Activated CD4-positive, alpha-beta T cell treated with anti-CD3 and anti-CD28 coated beads for 48 hours (primary cell): Measurements from ENCODE around the gene UBE2M.
"Not testable (repeated sequence)": the region's sequence is repeated elsewhere in the genome, so short reads cannot be mapped to it uniquely, and the experiment has no call there.

Experiments
- DNase-seq: peaks from one replicate; pipeline ENCODE4 v3.0.0-alpha.2; 2020

The UBE2M gene

GRCh38 chr19:58558066-58558622, at the start of gene UBE2M:
UBE2M (minus strand) TSS chr19:58558611; CDS start chr19:58558381, 230 bp downstream.
- peak; percentile 76 for DNase-seq

GRCh38 chr19:58607213-58607612, 48.8 kb upstream of the UBE2M start:
- DNase-seq, result not testable (repeated sequence)

GRCh38 chr19:58606251-58606896, 48.0 kb upstream of the UBE2M start:
- not testable (repeated sequence) for DNase-seq

DNA sequence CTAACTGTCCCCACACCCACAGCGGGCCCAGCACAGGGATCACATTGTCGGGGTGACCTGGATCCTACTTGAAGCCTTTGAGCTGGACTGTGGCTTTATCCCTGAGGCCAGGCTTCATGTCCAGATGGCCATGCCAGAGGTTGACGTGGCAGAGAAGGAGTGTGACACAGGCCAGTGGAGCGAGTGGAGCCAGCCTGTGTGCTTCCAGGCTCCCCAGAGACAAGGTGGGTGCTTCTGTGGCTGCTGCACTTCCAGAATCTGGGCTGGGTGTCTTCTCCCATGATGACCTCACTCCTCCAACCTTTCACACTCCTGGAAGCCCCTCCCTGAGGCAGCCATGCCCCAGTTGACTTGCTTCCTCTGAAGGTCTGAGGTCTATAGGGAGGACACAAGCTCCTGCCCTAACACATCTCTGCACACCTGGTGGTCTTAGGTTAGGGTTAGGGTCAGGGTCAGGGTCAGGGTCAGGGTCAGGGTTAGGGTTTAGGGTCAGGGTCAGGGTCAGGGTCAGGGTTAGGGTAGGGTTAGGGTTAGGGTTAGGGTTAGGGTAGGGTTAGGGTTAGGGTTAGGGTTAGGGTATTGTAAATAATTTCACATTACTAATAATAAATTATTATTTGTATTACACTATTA, 27.8 kb upstream of the UBE2M start:
- DNase-seq, result no peak

GRCh38 chr19:58585442-58586132, 27.2 kb upstream of the UBE2M start:
- DNase-seq, result no peak

- DNase-seq, result no peak
Measured at GRCh38 chr19:58584498-58585441, 26.4 kb upstream of the UBE2M start.

GRCh38 chr19:58582985-58583384, 24.6 kb upstream of the UBE2M start:
- no peak for DNase-seq

- DNase-seq, result peak; percentile 95
Measured at GRCh38 chr19:58581227-58582141, 23.1 kb upstream of the UBE2M start.

DNA sequence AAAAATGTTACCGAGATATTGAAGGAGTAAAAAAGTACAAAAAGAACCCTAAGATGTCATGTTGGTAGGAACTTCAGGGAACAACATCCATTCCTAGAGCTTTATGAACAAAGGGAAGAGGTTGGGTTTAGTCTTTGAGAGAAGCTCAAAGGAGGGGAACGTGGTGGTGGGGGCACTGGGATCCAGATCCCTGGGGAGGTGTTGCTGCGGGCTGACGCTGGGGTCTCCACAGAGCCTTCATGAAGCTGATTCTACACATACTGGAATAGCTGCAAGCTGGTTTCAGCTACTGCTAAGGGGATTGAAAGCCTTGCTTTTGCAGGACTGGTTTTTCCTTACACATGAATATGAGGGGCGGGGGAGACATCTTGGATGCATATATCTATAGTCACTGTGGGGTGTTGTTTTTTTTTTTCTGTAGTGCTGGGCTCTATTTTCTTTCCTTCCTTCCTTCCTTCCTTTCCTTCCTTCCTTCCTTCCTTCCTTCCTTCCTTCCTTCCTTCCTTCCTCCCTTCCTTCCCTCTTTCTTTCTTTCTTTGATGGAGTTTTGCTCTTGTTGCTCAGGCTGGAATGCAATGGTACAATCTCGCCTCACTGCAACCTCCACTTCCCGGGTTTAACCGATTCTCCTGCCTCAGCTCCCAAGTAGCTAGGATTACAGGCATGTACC, 21.2 kb upstream of the UBE2M start:
- DNase-seq, result no peak

GRCh38 chr19:58578012-58578925, 19.9 kb upstream of the UBE2M start:
- DNase-seq, result peak; percentile 51

- not testable (repeated sequence) for DNase-seq
Measured at GRCh38 chr19:58577581-58577980, 19.2 kb upstream of the UBE2M start.

DNA sequence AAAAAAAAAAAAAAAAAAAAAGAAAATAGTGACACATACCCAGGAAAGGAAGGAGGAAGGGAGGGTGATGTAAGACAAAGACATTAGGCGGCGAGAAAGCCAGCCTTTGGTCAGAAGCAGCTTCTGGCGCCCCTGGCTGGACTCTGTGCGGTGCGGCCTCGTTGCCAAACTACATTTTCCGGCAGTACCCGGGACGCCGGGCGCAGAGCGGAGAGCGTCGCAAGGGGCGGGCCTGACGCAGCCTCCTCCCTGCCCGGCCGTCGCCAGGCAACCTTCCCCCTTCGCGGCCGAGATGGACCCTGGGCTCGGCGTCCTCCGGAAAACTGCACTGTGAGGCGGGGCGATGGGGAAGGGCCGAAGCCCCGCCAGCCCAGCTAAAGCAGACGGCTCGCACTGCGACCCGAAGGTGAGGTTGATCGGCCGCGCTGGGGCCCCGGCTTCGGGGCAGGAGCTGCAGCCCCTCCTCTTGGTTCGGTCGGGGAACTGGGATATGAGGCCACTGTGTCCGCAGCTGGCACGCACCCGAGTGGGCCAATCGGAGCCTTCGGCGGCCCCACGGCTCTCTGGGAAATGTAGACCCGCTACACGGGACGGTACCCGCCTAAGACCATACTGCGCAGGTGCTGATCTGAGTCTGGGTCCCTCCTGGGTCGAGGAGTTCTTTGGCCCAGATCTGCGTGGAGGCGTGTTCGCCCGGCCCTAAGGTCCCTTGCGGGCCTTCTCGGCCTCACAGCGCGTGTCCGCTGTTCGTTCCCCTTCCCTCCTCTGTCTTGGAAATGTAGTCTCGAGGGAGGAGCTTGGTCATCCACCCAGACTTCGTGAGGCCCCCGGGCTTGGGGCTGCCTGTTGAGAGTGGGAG, 17.0 kb upstream of the UBE2M start:
- DNase-seq, result peak; percentile 87

GRCh38 chr19:58573658-58574164, 15.3 kb upstream of the UBE2M start:
- DNase-seq, result no peak

DNA sequence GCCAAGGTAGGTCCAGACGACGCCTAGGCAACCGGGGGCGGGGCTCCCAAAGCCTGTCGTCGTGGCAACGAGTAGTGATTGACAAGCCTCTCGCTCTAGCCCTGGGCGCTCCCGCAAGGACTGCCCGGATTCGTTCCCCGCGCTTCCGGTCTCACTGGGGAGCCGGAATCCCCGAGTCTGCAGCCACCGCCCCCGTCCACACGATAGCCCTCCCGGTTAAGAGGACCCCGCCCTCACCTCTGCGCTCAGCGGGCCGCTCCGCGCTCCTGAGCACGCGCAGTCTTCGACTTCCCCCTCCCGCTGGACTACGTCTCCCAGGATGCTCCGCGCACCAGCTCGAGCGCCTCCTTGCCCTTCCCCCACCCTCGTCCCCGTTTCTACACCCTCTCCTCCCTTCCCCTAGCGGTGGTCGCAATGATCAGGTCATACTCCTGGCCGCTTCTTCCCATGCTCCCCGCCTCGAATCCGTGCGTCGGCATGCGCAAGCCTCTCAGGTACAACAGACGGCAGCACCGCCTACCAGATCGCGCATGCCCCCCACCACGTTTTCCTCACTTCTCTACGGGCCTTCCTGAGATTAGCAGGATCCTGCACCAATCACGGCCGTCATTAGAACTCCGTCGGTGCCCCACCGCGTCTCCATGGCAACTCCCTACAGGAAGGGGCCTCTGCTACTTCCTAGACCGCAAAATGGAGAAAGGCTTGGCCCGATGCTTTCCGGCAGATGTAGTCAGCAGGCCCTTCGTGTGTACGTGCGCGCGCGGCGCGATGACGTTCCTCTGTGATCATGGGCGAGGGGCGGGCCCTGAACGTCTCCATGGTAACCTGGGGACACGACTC, 14.6 kb upstream of the UBE2M start, which contains the start of gene MZF1:
Gene MZF1 (minus strand): TSS at position 518 of the 840 bp plus-strand sequence. CDS start 1,946 bp downstream, outside the sequence.
- DNase-seq, result peak; percentile 100

GRCh38 chr19:58572026-58572817, 13.8 kb upstream of the UBE2M start:
- DNase-seq, result no peak

DNA sequence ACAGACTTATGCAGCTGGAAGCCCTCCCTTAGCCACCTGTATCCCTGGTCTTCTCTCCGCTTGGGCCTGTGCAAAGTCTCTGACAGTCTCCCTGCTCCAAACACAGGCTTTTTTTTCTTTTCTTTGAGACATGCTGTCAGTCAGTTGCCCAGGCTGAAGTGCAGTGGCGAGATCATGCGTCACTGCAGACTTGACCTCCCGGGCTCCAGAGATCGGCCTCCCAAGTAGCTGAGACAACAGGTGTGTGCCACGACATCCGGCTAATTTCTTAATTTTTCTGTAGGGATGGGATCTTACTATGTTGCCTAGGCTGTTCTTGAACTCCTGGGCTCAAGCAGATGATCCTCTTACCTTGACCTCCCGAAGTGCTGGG, 13.2 kb upstream of the UBE2M start:
- no peak for DNase-seq
